GM23248 (cell line): ENCODE data around the gene CNTRL.

Source experiments
- EZH2 ChIP-seq: fragments of 200-600 bp; sonication (generic); IDR thresholded peaks from 2 replicates; pipeline ENCODE4 v1.6.1; 2018; ENCODE audit warnings: antibody characterized with exemption, mild to moderate bottlenecking; ENCODE audit not compliant: insufficient read depth, poor library complexity, severe bottlenecking
- EZH2phosphoT487 ChIP-seq: fragments of 200-600 bp; sonication (generic); IDR thresholded peaks from 2 replicates; pipeline ENCODE4 v1.6.1; 2018; ENCODE audit warnings: antibody characterized with exemption, moderate library complexity, mild to moderate bottlenecking, low read depth; ENCODE audit not compliant: insufficient read depth

GRCh38 chr9:121073038-121073437 lies 1.7 kb upstream of the CNTRL start:
- TF ChIP-seq EZH2 (no peak), EZH2phosphoT487 (no peak)
